ENCODE measurements around the gene MTG1.

DNA sequence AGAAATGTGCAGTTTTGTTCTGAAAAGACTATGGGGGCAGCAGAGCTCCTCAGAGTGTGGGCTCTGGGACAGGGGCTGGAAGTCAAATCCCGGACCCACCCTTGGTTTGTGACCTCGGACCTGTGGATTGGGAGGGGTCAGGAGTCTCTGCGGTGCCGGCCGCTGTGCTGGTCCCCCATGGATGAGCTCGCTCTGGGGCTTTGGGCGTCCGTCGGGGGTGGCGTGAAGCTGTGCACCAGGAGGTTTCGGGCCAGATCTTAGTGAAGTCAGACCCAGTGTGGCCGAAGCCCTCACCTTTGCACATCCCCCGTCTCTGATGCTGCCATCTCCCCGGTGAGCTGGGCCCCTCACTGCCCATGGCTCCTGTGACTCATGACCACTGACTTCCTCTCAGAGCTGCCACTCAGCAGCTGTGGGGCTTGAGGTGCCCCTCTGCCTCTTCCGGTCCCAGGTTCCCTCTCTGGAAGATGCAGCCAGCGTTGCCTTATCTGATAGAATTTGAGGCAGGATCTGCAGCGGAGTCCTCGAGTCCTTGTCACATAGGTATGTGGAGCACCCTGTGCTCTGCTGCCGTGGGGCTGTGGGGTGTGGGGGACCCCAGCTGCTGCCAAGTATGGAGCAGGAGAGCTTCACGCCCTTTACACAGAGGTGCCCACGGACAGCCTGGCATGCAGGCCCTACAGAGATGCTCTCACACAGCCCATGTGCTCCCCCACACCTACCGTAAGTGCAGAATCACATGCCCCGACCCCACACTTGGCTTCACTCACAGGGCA is 48.4 kb downstream of the MTG1 start:
- TF ChIP-seq, protein P1, sequence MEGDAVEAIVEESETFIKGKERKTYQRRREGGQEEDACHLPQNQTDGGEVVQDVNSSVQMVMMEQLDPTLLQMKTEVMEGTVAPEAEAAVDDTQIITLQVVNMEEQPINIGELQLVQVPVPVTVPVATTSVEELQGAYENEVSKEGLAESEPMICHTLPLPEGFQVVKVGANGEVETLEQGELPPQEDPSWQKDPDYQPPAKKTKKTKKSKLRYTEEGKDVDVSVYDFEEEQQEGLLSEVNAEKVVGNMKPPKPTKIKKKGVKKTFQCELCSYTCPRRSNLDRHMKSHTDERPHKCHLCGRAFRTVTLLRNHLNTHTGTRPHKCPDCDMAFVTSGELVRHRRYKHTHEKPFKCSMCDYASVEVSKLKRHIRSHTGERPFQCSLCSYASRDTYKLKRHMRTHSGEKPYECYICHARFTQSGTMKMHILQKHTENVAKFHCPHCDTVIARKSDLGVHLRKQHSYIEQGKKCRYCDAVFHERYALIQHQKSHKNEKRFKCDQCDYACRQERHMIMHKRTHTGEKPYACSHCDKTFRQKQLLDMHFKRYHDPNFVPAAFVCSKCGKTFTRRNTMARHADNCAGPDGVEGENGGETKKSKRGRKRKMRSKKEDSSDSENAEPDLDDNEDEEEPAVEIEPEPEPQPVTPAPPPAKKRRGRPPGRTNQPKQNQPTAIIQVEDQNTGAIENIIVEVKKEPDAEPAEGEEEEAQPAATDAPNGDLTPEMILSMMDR (IDR thresholded peaks at IDR 0.05): no peak
- TF ChIP-seq POLR2A (IDR thresholded peaks at IDR 0.05) (no peak), POLR2AphosphoS5 (IDR thresholded peaks at IDR 0.05; ENCODE audit: insufficient read depth in 1 of 2, low read depth in 1 of 2) (no peak)
